Measurements from ENCODE around the gene MCL1. TPM values are rescaled to one million over a fixed set of nuclear protein-coding genes. Genes with fewer than 3 reads are reported as not detected.
A peak's percentile ranks its signal among the peaks of the same experiment; 100 is the strongest.
"Not testable (repeated sequence)": the region's sequence is repeated elsewhere in the genome, so short reads cannot be mapped to it uniquely, and the experiment has no call there.

The MCL1 gene
- total RNA-seq, 4 donors from 2014 or later = 505 to 845 (median 657) TPM

GRCh38 chr1:150610576-150610975, 31.2 kb upstream of the MCL1 start:
- DNase-seq (ENCODE audit: low spot score) = no peak
- TF ChIP-seq, protein P1, sequence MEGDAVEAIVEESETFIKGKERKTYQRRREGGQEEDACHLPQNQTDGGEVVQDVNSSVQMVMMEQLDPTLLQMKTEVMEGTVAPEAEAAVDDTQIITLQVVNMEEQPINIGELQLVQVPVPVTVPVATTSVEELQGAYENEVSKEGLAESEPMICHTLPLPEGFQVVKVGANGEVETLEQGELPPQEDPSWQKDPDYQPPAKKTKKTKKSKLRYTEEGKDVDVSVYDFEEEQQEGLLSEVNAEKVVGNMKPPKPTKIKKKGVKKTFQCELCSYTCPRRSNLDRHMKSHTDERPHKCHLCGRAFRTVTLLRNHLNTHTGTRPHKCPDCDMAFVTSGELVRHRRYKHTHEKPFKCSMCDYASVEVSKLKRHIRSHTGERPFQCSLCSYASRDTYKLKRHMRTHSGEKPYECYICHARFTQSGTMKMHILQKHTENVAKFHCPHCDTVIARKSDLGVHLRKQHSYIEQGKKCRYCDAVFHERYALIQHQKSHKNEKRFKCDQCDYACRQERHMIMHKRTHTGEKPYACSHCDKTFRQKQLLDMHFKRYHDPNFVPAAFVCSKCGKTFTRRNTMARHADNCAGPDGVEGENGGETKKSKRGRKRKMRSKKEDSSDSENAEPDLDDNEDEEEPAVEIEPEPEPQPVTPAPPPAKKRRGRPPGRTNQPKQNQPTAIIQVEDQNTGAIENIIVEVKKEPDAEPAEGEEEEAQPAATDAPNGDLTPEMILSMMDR (IDR thresholded peaks at IDR 0.05) = no peak
- ATAC-seq (ENCODE audit: low FRiP score) = no peak

DNA sequence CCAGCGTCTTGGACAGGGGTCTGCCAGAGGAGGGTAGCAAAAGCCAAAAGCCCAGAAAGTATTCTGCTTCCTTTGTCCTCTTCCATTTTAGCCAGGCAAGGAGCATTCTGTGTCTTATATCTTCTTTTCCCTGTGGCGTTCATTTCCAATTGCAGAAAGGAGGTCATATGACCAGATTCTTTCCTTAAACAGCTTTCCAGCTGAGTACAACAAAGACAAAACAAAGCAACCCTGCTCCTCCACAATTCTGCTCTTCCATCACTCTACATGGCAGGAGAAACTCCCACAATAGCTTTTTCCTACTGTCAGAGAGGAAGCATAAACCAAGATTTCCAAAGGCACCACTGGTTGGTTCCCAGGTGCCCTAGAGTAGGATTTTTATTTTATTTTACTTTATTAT, 30.3 kb upstream of the MCL1 start:
- ATAC-seq (ENCODE audit: low FRiP score) = no peak
- DNase-seq (ENCODE audit: low spot score) = no peak
- TF ChIP-seq, protein P1 (IDR thresholded peaks at IDR 0.05) = no peak

DNA sequence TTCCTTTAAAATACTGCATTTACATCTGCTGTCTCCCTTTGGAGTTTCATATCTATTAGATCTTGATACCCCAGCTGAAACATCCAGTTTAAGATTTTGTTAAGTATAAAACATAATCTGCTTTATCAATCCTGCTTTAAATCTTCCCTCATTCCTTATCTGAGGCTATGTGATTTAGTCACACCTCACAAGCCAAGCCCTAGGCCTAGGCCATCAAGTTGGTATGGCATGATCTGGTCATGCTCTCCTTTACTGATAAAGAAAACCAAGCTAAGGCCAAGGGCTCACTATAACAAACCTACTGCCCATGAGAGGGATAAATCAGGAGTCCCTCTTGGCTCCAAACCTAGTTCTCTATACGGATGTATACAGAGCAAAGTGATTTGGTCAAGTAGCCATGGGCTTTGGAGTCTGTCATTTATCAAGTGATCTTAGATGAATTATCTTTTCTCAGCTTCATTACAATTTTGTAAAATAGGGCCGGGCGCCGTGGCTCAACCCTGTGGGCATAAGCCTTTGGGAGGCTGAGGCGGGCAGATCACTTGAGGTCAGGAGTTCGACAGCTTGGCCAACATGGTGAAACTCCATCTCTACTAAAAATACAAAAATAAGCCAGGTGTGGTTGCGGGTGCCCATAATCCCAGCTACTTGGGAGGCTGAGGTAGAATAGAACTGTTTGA, 27.2 kb upstream of the MCL1 start:
- TF ChIP-seq, protein P1 (IDR thresholded peaks at IDR 0.05) = no peak
- no peak for DNase-seq (ENCODE audit: low spot score)
- ATAC-seq (ENCODE audit: low FRiP score) = no peak

- not testable (repeated sequence) for ATAC-seq (ENCODE audit: low FRiP score); DNase-seq (ENCODE audit: low spot score)
These were observed 26.0 kb upstream of the MCL1 start for GRCh38 chr1:150605451-150605731.

DNA sequence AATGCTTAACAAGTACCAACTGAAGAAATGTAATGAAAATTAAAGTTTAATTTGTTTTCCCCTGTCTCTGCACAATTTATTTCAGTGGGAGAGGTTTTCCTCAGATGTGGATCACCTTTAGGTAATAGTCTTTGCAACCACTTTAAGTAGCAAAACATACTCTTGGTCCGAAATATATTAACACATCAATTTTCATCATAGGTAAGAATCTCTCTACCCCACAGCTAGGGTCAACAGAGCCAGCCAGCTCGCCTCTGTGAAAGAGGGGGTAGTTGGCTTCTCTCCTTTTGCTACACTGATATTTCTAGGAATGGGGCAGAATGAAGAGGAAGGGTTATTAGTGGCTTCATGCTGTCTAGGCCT, 24.8 kb upstream of the MCL1 start:
- ATAC-seq (ENCODE audit: low FRiP score) = peak; percentile 9
- TF ChIP-seq, protein P1 (IDR thresholded peaks at IDR 0.05) = no peak
- no peak for DNase-seq (ENCODE audit: low spot score)

GRCh38 chr1:150603711-150604110, 24.3 kb upstream of the MCL1 start:
- DNase-seq (ENCODE audit: low spot score) = no peak
- ATAC-seq (ENCODE audit: low FRiP score) = no peak
- TF ChIP-seq, protein P1 (IDR thresholded peaks at IDR 0.05) = no peak

GRCh38 chr1:150602372-150602771, 23.0 kb upstream of the MCL1 start:
- not testable (repeated sequence) for ATAC-seq (ENCODE audit: low FRiP score)

GRCh38 chr1:150601540-150601939, 22.1 kb upstream of the MCL1 start:
- TF ChIP-seq, protein P1 (IDR thresholded peaks at IDR 0.05) = no peak
- ATAC-seq (ENCODE audit: low FRiP score) = no peak
- no peak for DNase-seq (ENCODE audit: low spot score)

More at GRCh38 chr1:150602372-150602771, 23.0 kb upstream of the MCL1 start:
- DNase-seq (ENCODE audit: low spot score) = not testable (repeated sequence)

GRCh38 chr1:150598346-150598745, 18.9 kb upstream of the MCL1 start:
- not testable (repeated sequence) for ATAC-seq (ENCODE audit: low FRiP score); DNase-seq (ENCODE audit: low spot score)
